HFF-Myc (cell line): ENCODE data around the gene SRSF12.

Experiments used
- DNase-seq: peaks from one replicate; pipeline ENCODE4 v3.0.0-alpha.2; 2011; ENCODE audit warnings: low read depth; ENCODE audit errors: extremely low read depth
- H3K4me3 ChIP-seq: replicated peaks from 2 replicates; pipeline ENCODE4 v1.5.1; 2011; ENCODE audit warnings: low read depth, mild to moderate bottlenecking, control low read depth, low read length
- TF ChIP-seq, protein P1 (sequence below): IDR thresholded peaks from 2 replicates; pipeline ENCODE4 v1.5.1; 2012; ENCODE audit warnings: mild to moderate bottlenecking, low read depth, low read length, control low read depth; ENCODE audit errors: missing control alignments

SRSF12 gene

DNA sequence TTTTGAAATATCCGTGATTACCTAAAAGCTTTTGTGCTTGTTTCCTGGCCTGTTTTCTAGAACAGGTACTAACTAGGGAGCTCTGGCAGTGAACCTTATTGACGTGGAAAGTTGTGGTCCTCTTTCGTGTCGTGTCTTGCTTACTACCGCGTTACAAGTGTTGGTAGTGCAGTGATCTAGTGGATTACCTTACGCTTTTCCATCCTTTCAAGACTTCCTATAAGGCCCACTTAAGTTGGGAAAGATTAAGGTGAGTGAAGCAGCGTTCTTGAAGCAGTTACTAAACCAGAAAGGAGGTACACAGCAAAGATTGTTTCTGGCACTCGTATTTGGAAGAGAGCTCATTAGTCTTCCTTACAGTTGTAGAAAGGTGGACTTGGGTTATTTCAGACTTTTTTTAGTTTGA lies 35.4 kb downstream of the SRSF12 start:
- no peak for DNase-seq
- peak overlapping the region; percentile 91 for H3K4me3 ChIP-seq
- TF ChIP-seq, protein P1, sequence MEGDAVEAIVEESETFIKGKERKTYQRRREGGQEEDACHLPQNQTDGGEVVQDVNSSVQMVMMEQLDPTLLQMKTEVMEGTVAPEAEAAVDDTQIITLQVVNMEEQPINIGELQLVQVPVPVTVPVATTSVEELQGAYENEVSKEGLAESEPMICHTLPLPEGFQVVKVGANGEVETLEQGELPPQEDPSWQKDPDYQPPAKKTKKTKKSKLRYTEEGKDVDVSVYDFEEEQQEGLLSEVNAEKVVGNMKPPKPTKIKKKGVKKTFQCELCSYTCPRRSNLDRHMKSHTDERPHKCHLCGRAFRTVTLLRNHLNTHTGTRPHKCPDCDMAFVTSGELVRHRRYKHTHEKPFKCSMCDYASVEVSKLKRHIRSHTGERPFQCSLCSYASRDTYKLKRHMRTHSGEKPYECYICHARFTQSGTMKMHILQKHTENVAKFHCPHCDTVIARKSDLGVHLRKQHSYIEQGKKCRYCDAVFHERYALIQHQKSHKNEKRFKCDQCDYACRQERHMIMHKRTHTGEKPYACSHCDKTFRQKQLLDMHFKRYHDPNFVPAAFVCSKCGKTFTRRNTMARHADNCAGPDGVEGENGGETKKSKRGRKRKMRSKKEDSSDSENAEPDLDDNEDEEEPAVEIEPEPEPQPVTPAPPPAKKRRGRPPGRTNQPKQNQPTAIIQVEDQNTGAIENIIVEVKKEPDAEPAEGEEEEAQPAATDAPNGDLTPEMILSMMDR: no peak

DNA sequence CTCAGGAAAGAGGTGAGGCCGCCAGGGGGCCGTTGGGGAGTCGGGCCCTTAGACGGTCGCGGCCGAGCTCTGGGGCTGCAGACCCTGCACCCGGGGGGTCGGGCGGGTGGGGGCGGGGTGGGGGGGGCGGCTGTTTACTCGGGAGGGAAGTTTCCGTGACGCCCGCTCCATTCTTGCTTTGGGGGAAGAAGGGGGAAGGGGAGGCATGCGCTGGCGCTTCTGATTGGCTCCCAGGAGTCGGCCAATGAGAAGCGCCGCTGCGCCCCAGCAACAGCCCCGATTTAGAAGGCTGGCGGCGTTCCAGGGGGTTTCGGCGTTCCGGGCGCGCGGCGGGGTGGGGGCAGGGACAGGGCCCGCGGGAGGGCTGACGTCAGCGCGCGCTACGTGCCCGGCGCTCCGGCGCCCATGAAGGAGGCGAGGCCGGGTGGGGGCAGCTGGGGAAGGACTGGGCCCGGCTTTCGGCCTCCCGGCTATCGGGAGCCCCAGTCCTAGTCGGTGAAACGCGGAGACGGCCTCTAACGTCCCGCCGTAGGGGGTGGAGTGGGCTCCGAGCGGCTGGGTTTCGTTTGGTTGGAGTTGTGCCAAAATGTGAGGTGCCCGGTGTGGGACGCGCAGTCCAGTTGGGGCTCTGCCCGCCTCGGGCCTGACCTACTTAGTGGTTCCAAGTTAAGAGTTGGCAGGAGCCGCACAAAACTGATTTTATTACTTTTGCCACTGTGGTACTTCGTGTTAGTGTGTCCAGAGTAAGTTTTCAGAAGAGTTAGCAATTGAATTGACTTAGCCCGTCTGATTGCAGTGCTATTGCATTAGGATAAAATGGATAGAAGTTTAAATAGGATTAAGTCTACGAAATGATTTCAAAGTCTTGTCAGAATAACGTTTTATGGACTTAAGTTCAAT lies 36.2 kb downstream of the SRSF12 start:
- peak; percentile 84 for DNase-seq
- peak overlapping the region; percentile 91 for H3K4me3 ChIP-seq
- TF ChIP-seq, protein P1: no peak

DNA sequence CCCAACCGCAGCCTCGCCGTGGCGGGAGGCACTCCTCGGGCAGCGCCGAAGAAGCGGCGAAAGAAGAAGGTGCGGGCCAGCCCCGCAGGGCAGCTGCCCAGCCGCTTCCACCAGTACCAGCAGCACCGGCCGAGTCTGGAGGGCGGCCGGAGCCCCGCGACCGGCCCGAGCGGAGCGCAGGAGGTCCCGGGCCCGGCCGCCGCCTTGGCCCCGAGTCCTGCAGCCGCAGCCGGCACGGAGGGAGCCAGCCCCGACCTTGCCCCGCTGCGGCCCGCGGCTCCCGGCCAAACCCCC lies 36.8 kb downstream of the SRSF12 start:
- H3K4me3 ChIP-seq: peak overlapping the region; percentile 91
- TF ChIP-seq, protein P1: no peak
- DNase-seq: no peak

DNA sequence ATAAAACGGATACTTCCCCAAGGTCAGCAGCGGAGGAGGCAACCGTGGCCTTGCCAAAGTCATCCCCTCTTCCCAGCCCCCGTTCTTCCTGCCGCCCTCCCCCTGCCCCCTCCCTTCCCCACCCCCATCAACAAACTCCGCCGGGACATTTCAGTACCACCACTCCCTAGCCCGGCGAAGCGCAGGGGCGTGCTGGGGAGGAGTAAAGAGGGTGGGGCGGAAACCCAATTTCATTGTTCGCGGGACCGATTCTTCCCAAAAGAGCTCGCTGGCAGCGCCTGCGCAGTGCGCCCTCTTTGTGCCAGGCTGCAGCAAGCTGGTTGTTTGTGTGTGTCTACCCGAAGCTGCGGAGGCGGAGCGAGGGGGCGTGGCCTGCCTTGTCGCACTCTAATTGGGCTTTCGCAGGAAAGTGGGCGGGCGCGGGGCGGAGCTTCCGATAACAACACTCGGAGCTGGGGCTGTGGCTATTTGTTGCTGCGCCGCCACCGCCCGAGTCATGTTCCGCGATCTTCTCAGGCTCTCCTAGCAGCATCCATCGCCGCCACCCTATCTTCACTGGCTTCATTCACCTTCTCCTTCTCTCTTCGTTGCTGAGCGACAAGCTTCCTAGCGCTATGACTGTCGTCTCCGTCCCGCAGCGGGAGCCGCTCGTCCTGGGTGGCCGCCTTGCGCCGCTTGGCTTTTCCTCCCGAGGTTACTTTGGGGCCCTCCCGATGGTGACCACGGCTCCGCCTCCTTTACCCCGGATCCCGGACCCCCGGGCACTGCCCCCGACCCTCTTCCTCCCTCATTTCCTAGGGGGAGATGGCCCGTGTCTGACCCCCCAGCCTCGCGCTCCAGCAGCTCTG lies 37.4 kb downstream of the SRSF12 start, which contains the start of gene PNRC1:
Gene PNRC1, plus strand, starts transcription at position 471 of the 848 bp plus-strand sequence. Its CDS starts 144 bp downstream, at position 615.
- peak within 1 kb of the TSS; percentile 91 for H3K4me3 ChIP-seq

DNA sequence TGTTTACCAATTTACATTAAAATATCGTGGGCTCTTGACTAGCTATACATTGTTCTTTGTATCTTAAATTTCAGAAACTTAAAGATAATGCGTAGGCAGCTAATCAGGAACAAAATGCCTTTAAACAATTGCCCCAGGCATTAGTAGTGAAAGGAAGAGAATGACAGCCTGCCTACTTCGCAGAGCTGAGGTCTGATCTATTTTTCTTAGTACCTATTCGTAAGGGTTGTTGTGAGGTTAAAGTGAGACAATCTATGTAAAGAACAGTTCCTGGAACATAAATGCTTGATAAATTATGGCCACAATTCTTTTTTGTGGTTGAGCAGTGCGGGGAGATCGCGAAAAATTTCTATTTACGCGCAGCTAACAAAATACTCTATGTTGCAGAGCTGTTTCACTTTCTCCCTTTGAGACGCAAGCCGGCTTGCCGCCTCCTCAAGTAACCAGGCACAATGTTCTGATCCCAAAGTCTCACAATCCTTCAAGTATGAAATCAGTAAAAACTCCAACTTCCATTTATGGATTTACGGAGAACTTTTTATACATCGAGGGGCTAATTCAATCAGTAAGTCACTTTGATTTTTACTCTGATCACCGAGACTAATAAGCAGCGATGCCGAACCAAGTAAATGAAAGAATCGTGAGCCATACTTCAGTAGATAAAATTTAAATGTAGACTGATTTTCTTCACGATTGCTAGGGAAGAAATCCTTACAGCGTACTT lies 38.2 kb downstream of the SRSF12 start:
- peak overlapping the region; percentile 91 for H3K4me3 ChIP-seq
- TF ChIP-seq, protein P1: no peak
- DNase-seq: no peak

More for the DNA sequence above, 37.4 kb downstream of the SRSF12 start, which contains the start of gene PNRC1:
- peak; percentile 94 for DNase-seq
- TF ChIP-seq, protein P1: no peak

DNA sequence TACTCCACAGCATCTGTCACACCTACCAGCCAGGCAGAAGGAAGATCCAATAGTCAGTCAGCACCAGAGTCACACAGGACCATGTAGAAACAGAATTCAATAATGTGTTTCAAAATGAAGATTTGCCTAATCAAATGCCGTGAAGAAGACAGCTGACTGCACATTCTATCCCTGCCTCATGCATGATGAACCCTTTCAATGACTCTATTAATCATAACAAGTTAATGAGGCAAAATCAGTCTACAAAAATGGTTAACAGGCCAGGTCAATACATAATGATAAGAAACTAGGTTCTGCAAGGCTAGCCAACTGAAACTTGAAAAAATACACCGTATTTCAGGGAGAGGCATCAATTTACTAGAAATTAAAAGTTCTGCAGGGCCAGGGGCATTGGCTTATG lies 44.0 kb downstream of the SRSF12 start:
- no peak overlapping the region for H3K4me3 ChIP-seq
- no peak for DNase-seq
- TF ChIP-seq, protein P1: no peak
